Astrocyte of the cerebellum (primary cell): ENCODE results near the gene EHD3.

Experiments
- DNase-seq: peaks from one replicate; pipeline ENCODE4 v3.0.0-alpha.2; 2011; ENCODE audit warnings: low read depth
- H3K4me3 ChIP-seq: 2 replicates; pipeline ENCODE4 v1.5.1; 2011; ENCODE audit warnings: mild to moderate bottlenecking, low read depth, low read length, moderate library complexity
- CTCF ChIP-seq: IDR thresholded peaks from 2 replicates; pipeline ENCODE4 v1.5.1; 2012; ENCODE audit warnings: low read length, low read depth, moderate library complexity, mild to moderate bottlenecking; ENCODE audit errors: missing control alignments
- in situ Hi-C: cut with HindIII; loops from 2 replicates; pipeline ENCODE4 v1.10.0; 2017; ENCODE audit warnings: low sequenced_read_pairs

EHD3 gene

GRCh38 chr2:31249009-31249690, 15.2 kb downstream of the EHD3 start:
- in situ Hi-C loops = no loop called here
- no peak for DNase-seq
- H3K4me3 ChIP-seq = no peak overlapping the region
- no peak for TF ChIP-seq CTCF

- H3K4me3 ChIP-seq = no peak overlapping the region
- TF ChIP-seq CTCF = no peak
- DNase-seq = no peak
- in situ Hi-C loops = no loop called here
These were observed 17.1 kb downstream of the EHD3 start for GRCh38 chr2:31251018-31251417.

GRCh38 chr2:31251851-31252250, 17.9 kb downstream of the EHD3 start:
- in situ Hi-C loops = no loop called here
- no peak overlapping the region for H3K4me3 ChIP-seq
- DNase-seq = no peak
- TF ChIP-seq CTCF = no peak

DNA sequence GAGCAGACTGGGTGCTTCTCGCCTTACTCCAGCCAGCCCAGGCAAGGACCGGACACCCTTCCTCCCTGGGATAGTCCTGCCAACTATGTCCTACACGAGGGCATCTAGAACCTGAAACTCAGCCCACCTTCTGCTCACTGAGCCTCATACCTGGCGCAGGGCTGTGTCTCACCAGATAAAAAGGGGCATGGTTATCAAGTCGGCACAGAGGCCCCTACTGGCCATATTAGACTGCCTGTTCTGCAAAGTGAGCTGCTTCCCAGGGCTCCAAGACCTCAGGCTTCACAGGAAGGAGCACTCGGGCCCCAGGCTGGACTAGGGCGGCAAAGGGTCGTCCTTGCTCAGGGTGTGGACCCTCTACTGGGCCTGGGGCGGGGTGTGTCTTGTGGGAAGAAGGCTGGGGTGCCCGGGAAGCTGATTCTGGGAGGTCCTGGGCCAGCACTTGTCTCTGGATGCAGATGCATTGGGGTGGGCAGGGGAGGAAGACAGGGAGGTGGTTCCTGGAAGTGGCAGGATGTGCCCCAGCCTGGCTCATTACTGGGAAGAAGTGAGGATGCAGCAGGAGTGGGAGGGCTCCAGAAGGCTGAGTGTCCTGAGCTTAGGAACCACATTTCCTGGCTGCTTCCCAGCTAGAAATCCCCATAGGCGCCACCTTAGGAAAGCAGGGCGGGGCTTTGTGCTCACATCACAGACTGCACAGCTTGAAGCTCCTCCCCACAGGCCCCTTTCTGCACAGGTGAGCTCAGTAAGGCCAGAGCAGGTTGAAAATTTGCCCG, 19.6 kb downstream of the EHD3 start:
- H3K4me3 ChIP-seq = no peak overlapping the region
- TF ChIP-seq CTCF = no peak
- in situ Hi-C loops = no loop called here
- DNase-seq = no peak

GRCh38 chr2:31254237-31255203, 20.6 kb downstream of the EHD3 start:
- in situ Hi-C loops = no loop called here
- no peak overlapping the region for H3K4me3 ChIP-seq
- no peak for TF ChIP-seq CTCF
- no peak for DNase-seq

- TF ChIP-seq CTCF = no peak
- H3K4me3 ChIP-seq = no peak overlapping the region
These were observed 22.1 kb downstream of the EHD3 start for GRCh38 chr2:31255911-31256571.

More at GRCh38 chr2:31255911-31256571, 22.1 kb downstream of the EHD3 start:
- in situ Hi-C loops = no loop called here
- no peak for DNase-seq
